Common myeloid progenitor, CD34-positive (primary cell): ENCODE data around the gene MFRP.
A peak's percentile ranks its signal among the peaks of the same experiment; 100 is the strongest.

ENCODE experiments used
- CTCF ChIA-PET: fragments of 350-600 bp; sonication (Branson Sonifier 250); formaldehyde crosslinking; loops from one replicate; lab custom pipeline; 2021; ENCODE audit warnings: antibody characterized with exemption; lab: Charles Lee
- POLR2A ChIA-PET: fragments of 350-600 bp; sonication (Branson Sonifier 250); formaldehyde crosslinking; loops from one replicate; lab custom pipeline; 2021; ENCODE audit warnings: antibody characterized with exemption; lab: Charles Lee
- DNase-seq, 3 donors: peaks; one replicate each; pipeline versions ENCODE4 v3.0.0 to v3.0.0-alpha.2; 2013
- H3K27ac ChIP-seq, 2 experiments: 1 replicate in 1 of 2; 2 replicates in 1 of 2; pipeline ENCODE4 v1.7.0; 2013; ENCODE audit warnings: inconsistent platforms in 2 of 2, low read length in 2 of 2, mild to moderate bottlenecking in 2 of 2, low read depth in 1 of 2, moderate library complexity in 1 of 2; ENCODE audit not compliant: severe bottlenecking in 2 of 2, insufficient read depth in 1 of 2, poor library complexity in 1 of 2
- H3K27me3 ChIP-seq, 5 experiments: replicated peaks in 2 of 5; 1 replicate in 3 of 5; 2 replicates in 2 of 5; pipeline versions ENCODE4 v1.6.1 to v1.7.0; 2013; ENCODE audit warnings: low read length in 4 of 5, mild to moderate bottlenecking in 2 of 5, moderate library complexity in 2 of 5, inconsistent platforms in 1 of 5; ENCODE audit not compliant: insufficient read depth in 5 of 5, control insufficient read depth in 4 of 5
- H3K36me3 ChIP-seq, 4 experiments: 1 replicate in 2 of 4; 2 replicates in 2 of 4; pipeline versions ENCODE4 v1.6.1 to v1.7.0; 2013; ENCODE audit warnings: low read length in 3 of 4, control low read depth in 1 of 4, mild to moderate bottlenecking in 1 of 4; ENCODE audit not compliant: control insufficient read depth in 4 of 4, insufficient read depth in 4 of 4
- H3K4me1 ChIP-seq, 4 experiments: 1 replicate in 3 of 4; 2 replicates in 1 of 4; pipeline versions ENCODE4 v1.6.1 to v1.7.1; 2013; ENCODE audit warnings: low read length in 3 of 4, mild to moderate bottlenecking in 3 of 4, control low read depth in 1 of 4, inconsistent platforms in 1 of 4, moderate library complexity in 1 of 4; ENCODE audit not compliant: control insufficient read depth in 4 of 4, insufficient read depth in 4 of 4; ENCODE audit errors: control extremely low read depth in 1 of 4
- H3K4me3 ChIP-seq, 7 experiments: 1 replicate in 4 of 7; 2 replicates in 3 of 7; pipeline versions ENCODE4 v1.5.1 to v1.7.0; 2013; ENCODE audit warnings: mild to moderate bottlenecking in 7 of 7, low read length in 6 of 7, moderate library complexity in 6 of 7, inconsistent platforms in 2 of 7, low read depth in 2 of 7, control low read depth in 1 of 7; ENCODE audit not compliant: insufficient read depth in 4 of 7, control insufficient read depth in 1 of 7; ENCODE audit errors: extremely low read depth in 1 of 7
- H3K9me3 ChIP-seq, 5 experiments: 1 replicate in 4 of 5; 2 replicates in 1 of 5; pipeline versions ENCODE4 v1.6.1 to v1.7.1; 2013; ENCODE audit warnings: low read length in 4 of 5, mild to moderate bottlenecking in 2 of 5, inconsistent platforms in 1 of 5, low read depth in 1 of 5, moderate library complexity in 1 of 5; ENCODE audit not compliant: control insufficient read depth in 4 of 5, insufficient read depth in 2 of 5; ENCODE audit errors: control extremely low read depth in 1 of 5
- WGBS: methylation state at CpG from one replicate; pipeline ENCODE4 v1.1.5; 2013; ENCODE audit not compliant: insufficient coverage; 5-methylcytosine and 5-hydroxymethylcytosine counted together

MFRP gene

DNA sequence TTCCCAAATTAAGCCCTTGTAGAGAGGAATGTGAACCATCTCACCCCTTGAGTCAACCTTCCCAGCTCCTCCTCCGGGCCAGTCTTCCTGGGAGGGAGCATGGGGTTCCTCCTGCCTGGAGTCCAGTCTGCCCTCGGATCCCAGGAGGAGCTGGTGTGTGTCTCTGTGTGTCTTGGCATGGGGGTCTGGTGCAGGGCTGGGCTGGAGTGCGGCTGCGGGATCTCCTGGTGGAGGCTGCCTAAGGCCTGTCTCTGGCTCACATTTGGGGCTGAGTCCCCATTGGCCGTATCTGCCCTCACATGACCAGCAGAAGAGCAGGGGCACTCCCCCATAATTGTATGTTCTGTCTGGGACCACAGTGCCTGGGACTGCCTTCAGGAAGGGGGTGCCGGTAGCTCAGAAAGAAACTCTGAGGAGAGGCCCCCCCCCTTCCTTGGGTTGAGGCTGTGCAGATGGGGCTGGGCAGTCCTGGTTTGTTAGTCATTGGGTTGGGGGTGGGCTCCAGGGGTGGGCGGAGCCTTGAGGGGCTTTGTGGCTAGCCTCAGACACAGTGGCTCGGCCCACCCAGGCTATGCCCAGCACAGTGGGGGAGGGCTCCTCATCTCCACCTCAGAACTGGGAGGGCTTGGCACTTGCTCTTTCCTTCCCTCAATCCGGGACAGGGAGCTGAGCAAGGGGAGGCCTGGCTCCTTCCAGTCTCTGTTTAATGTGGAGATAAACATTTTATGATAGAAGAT is 8.8 kb downstream of the MFRP start:
- Histone ChIP-seq H3K4me3 (no peak overlapping the region), H3K27me3 (peaks cover 0 to 44% (median 15%) of the 10 kb centered on the region in 5 experiments), H3K27ac (no peak overlapping the region), H3K9me3 (no peaks in the 10 kb centered on the region), H3K4me1 (peaks cover 0 to 49% (median 44%) of the 10 kb centered on the region in 4 experiments), H3K36me3 (peaks cover 4 to 15% (median 10%) of the 10 kb centered on the region in 4 experiments)
- POLR2A ChIA-PET = interaction anchor here (0.6 kb wide), 1 partner anchor 48 kb away, joined by 3 read pairs; no protein-coding TSS in a partner anchor
- CTCF ChIA-PET = interaction anchor here (0.7 to 12.0 kb wide), 15 partner anchors 12 to 186 kb away, joined by 3 to 90 read pairs (median 4); no protein-coding TSS in a partner anchor
- WGBS = 89% methylated on average over 3 of the region's 9 CpGs
- peak in 1 of 3 donors; percentile 32 for DNase-seq

- 95% methylated on average over 9 of the region's 9 CpGs for WGBS
- no peak overlapping the region for H3K27ac ChIP-seq
- CTCF ChIA-PET = interaction anchor here (0.8 to 12.0 kb wide), 7 partner anchors 11 to 138 kb away, joined by 4 to 90 read pairs (median 7); no protein-coding TSS in a partner anchor
- H3K9me3 ChIP-seq = no peaks in the 10 kb centered on the region
- H3K4me1 ChIP-seq = peaks cover 0 to 49% (median 44%) of the 10 kb centered on the region in 4 experiments
- H3K27me3 ChIP-seq = peaks cover 0 to 36% (median 13%) of the 10 kb centered on the region in 5 experiments
- no peak overlapping the region for H3K4me3 ChIP-seq
- DNase-seq = no peak
- H3K36me3 ChIP-seq = peaks cover 4 to 15% (median 10%) of the 10 kb centered on the region in 4 experiments
- POLR2A ChIA-PET = no interaction called here
These were observed 9.6 kb downstream of the MFRP start for GRCh38 chr11:119336744-119337469.

- Histone ChIP-seq H3K4me1 (peaks cover 0 to 42% (median 36%) of the 10 kb centered on the region in 4 experiments), H3K27ac (peak overlapping the region in 1 of 2 experiments; percentile 90), H3K36me3 (peaks cover 4 to 15% (median 10%) of the 10 kb centered on the region in 4 experiments), H3K27me3 (peaks cover 0 to 26% (median 12%) of the 10 kb centered on the region in 5 experiments), H3K4me3 (peak overlapping the region in 4 of 7 experiments; percentile 91 to 96 (median 94)), H3K9me3 (no peaks in the 10 kb centered on the region)
- no peak for DNase-seq
- ChIA-PET POLR2A (no interaction called here), CTCF (interaction anchor here (1.1 to 12.0 kb wide), 4 partner anchors 13 to 38 kb away, joined by 3 to 90 read pairs (median 33); no protein-coding TSS in a partner anchor)
- WGBS = 95% methylated on average over 29 of the region's 30 CpGs
These were observed 10.6 kb downstream of the MFRP start for GRCh38 chr11:119335655-119336543.

- POLR2A ChIA-PET = no interaction called here
- 83% methylated on average over 15 of the region's 15 CpGs for WGBS
- Histone ChIP-seq H3K4me3 (peak overlapping the region; percentile 53 to 96 (median 93)), H3K27me3 (peaks cover 0 to 19% (median 12%) of the 10 kb centered on the region in 5 experiments), H3K36me3 (peaks cover 4 to 15% (median 10%) of the 10 kb centered on the region in 4 experiments), H3K9me3 (no peaks in the 10 kb centered on the region), H3K4me1 (peaks cover 0 to 36% (median 29%) of the 10 kb centered on the region in 4 experiments), H3K27ac (peak overlapping the region in 1 of 2 experiments; percentile 90)
- no peak for DNase-seq
- CTCF ChIA-PET = interaction anchor here (0.7 to 12.0 kb wide), 4 partner anchors 13 to 39 kb away, joined by 3 to 90 read pairs (median 32); no protein-coding TSS in a partner anchor
These were observed 11.3 kb downstream of the MFRP start for GRCh38 chr11:119335091-119335654.

DNA sequence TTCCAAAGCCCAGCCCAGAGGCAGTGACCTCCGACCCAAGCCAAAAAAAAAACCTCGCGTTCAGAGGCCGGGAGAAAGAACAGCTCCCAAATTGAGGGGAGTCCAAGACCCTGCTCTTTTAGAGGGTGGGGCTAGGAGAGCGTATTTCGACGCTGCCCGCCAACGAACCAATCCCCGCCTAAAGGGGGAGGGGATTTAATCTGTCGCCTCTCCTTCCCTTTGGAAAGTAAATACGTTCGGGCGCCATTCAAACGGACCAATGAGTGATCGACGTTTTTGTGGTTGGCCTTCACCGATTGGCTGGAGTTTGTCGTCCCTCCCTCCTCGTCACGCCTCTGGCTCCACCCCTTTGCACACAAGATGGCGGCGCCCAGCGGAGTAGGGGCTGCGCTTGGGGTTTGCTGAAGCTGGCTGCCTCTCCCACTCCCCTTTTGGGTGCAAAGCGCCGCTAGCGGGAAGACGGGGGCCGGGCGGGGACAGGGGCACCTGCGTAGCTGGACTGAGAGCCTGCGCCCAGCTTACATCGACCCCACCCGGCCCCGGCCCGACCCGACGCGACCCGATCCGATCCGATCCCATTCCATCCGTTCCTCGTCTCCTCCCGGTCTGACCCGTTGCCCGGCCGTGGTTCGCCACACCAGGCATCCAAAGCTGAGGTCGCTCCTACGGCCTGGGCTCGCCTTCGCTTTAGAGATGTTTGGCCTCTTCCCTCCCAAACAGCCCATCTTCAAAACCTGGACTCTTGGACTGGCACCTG is 12.2 kb downstream of the MFRP start, which contains the start of gene RNF26:
Gene RNF26 (plus strand): TSS at position 354 of the 757 bp plus-strand sequence. CDS start 596 bp downstream, outside the sequence.
- DNase-seq = peak; percentile 98
- no peaks in the 10 kb centered on the region for H3K9me3 ChIP-seq
- peaks cover 0 to 10% (median 10%) of the 10 kb centered on the region in 5 experiments for H3K27me3 ChIP-seq
- peaks cover 0 to 29% (median 21%) of the 10 kb centered on the region in 4 experiments for H3K4me1 ChIP-seq
- 0% methylated on average over 49 of the region's 54 CpGs for WGBS
- CTCF ChIA-PET = interaction anchor here (0.7 to 8.3 kb wide), 2 partner anchors 12 to 22 kb away, joined by 3 to 90 read pairs; no protein-coding TSS in a partner anchor
- H3K27ac ChIP-seq = peak within 1 kb of the TSS; percentile 79 to 90
- H3K4me3 ChIP-seq = peak within 1 kb of the TSS; percentile 53 to 96 (median 93)
- POLR2A ChIA-PET = no interaction called here
- H3K36me3 ChIP-seq = peaks cover 4 to 15% (median 10%) of the 10 kb centered on the region in 4 experiments
